GM12878 (cell line): ENCODE results near the gene PLEKHG1. TPM values are rescaled to one million over a fixed set of nuclear protein-coding genes. Genes with fewer than 3 reads are reported as not detected.

Source experiments
- ATAC-seq: fragments of 200-7000 bp; cut with Tn5 transposase; 3 replicates; pipeline ENCODE4 v1.9.1; 2020; ENCODE audit warnings: mild to moderate bottlenecking, moderate library complexity
- Bru-seq: library from RNA; stranded (reverse); fragments of 400-500 nt; gene quantifications from one replicate; lab custom pipeline; 2021; lab: Mats Ljungman, UMichigan
- BruChase-seq, 2 experiments: library from RNA; stranded (reverse); fragments of 400-500 nt; gene quantifications; one replicate each; lab custom pipeline; 2021; lab: Mats Ljungman, UMichigan
- BruUV-seq: library from RNA; stranded (reverse); fragments of 400-500 nt; replicated peaks from 2 replicates; lab custom pipeline; 2021; lab: Mats Ljungman, UMichigan
- CTCF ChIA-PET: fragments of 300-600 bp; sonication (Branson Sonifier 250); formaldehyde crosslinking; extraction: SDS; loops from one replicate; lab custom pipeline; 2021; ENCODE audit warnings: inconsistent platforms; lab: Yijun Ruan, JAX
- POLR2A ChIA-PET: fragments of 350-600 bp; formaldehyde crosslinking; extraction: SDS; loops from one replicate; lab custom pipeline; 2021; ENCODE audit warnings: inconsistent platforms; lab: Charles Lee
- RAD21 ChIA-PET: fragments of 300-600 bp; sonication (Branson Sonifier 250); formaldehyde crosslinking; loops from one replicate; lab custom pipeline; 2023; ENCODE audit warnings: antibody characterized with exemption; ENCODE audit not compliant: unreplicated experiment; lab: Charles Lee
- SMC1A ChIA-PET: fragments of 300-600 bp; sonication (Branson Sonifier 250); formaldehyde crosslinking; loops from one replicate; lab custom pipeline; 2023; ENCODE audit not compliant: unreplicated experiment, uncharacterized antibody; lab: Charles Lee
- DNase-seq: peaks from one replicate; pipeline ENCODE4 v3.0.0-alpha.2; 2011; ENCODE audit warnings: low read depth, low spot score
- FAIRE-seq: peaks from 3 replicates; lab custom pipeline; 2011; peaks lifted over from hg19 to GRCh38; lab: Jason Lieb, UNC
- H2AFZ ChIP-seq: 2 replicates; pipeline ENCODE4 v1.6.0; 2011; ENCODE audit warnings: low read depth, low read length, control low read depth; ENCODE audit not compliant: control insufficient read depth
- H3K27ac ChIP-seq: 2 replicates; pipeline ENCODE4 v1.5.1; 2011; ENCODE audit warnings: control low read depth; ENCODE audit not compliant: control insufficient read depth, insufficient read depth
- H3K27me3 ChIP-seq, 2 experiments: replicated peaks in 1 of 2; 2 replicates each; pipeline versions ENCODE4 v1.6.0 to v1.6.1; 2011; ENCODE audit warnings: low read length in 1 of 2; ENCODE audit not compliant: control insufficient read depth in 2 of 2, insufficient read depth in 2 of 2
- H3K36me3 ChIP-seq, 2 experiments: 2 replicates each; pipeline ENCODE4 v1.5.1; 2011; ENCODE audit warnings: low read length in 1 of 2; ENCODE audit not compliant: control insufficient read depth in 2 of 2, insufficient read depth in 2 of 2
- H3K4me1 ChIP-seq: 2 replicates; pipeline ENCODE4 v1.6.1; 2011; ENCODE audit warnings: mild to moderate bottlenecking, low read length, moderate library complexity, mixed read lengths; ENCODE audit not compliant: control insufficient read depth, insufficient read depth
- H3K4me2 ChIP-seq: 2 replicates; pipeline ENCODE4 v1.6.0; 2011; ENCODE audit warnings: control low read depth; ENCODE audit not compliant: control insufficient read depth, insufficient read depth
- H3K4me3 ChIP-seq: fragments of 200-600 bp; sonication (generic); 2 replicates; pipeline ENCODE4 v1.5.1; 2016
- H3K79me2 ChIP-seq: 2 replicates; pipeline ENCODE4 v1.6.0; 2011; ENCODE audit warnings: low read length; ENCODE audit not compliant: control insufficient read depth, insufficient read depth
- H3K9ac ChIP-seq: 2 replicates; pipeline ENCODE4 v1.8.0; 2011; ENCODE audit warnings: low read length, control low read depth, mixed read lengths; ENCODE audit not compliant: control insufficient read depth, insufficient read depth
- H3K9me3 ChIP-seq: replicated peaks from 3 replicates; pipeline ENCODE4 v1.5.1; 2011; ENCODE audit warnings: mild to moderate bottlenecking, low read length; ENCODE audit not compliant: control insufficient read depth, insufficient read depth
- H4K20me1 ChIP-seq: 2 replicates; pipeline ENCODE4 v1.6.0; 2011; ENCODE audit not compliant: control insufficient read depth, insufficient read depth
- ASH2L ChIP-seq: fragments of 300-600, 200-600 bp; sonication (generic); IDR thresholded peaks from 2 replicates; pipeline ENCODE4 v1.6.1; 2017; ENCODE audit warnings: low read depth, mild to moderate bottlenecking, borderline replicate concordance
- CREM ChIP-seq: IDR thresholded peaks from 2 replicates; pipeline ENCODE4 v1.6.1; 2014; ENCODE audit warnings: antibody characterized with exemption, low read depth
- EP300 ChIP-seq, 2 experiments: fragments of 150-350 bp in 1 of 2; IDR thresholded peaks; 2 replicates each; pipeline ENCODE4 v1.6.1; 2011 to 2012; ENCODE audit warnings: low read depth in 2 of 2, low read length in 2 of 2, borderline replicate concordance in 1 of 2, improper control_type of control experiment in 1 of 2, inconsistent platforms in 1 of 2; ENCODE audit not compliant: control insufficient read depth in 1 of 2
- EZH2 ChIP-seq: IDR thresholded peaks from 2 replicates; pipeline ENCODE4 v1.6.1; 2012; ENCODE audit warnings: low read depth, mild to moderate bottlenecking, control low read depth, inconsistent platforms, low read length, borderline replicate concordance; ENCODE audit not compliant: control insufficient read depth
- IKZF1 ChIP-seq: fragments of 450-650 bp; conservative IDR thresholded peaks from 2 replicates; pipeline ENCODE4 v1.6.1; 2017; ENCODE audit warnings: antibody characterized with exemption, mild to moderate bottlenecking
- PML ChIP-seq: IDR thresholded peaks from 2 replicates; pipeline ENCODE4 v1.6.1; 2012; ENCODE audit warnings: low read length, inconsistent platforms
- POLR2A ChIP-seq: IDR thresholded peaks from 2 replicates; pipeline ENCODE4 v1.6.1; 2011; ENCODE audit warnings: low read depth, mild to moderate bottlenecking, low read length
- POU2F2 ChIP-seq: IDR thresholded peaks from 3 replicates; pipeline ENCODE4 v1.6.1; 2011; ENCODE audit warnings: low read depth, mild to moderate bottlenecking, low read length, borderline replicate concordance
- PRDM15 ChIP-seq: fragments of 450-650 bp; formaldehyde crosslinking; IDR thresholded peaks from 2 replicates; pipeline ENCODE4 v1.4.0; 2020; ENCODE audit warnings: mild to moderate bottlenecking, moderate library complexity
- SMC3 ChIP-seq: IDR thresholded peaks from 2 replicates; pipeline ENCODE4 v1.6.1; 2011; ENCODE audit warnings: low read length, improper control_type of control experiment, borderline replicate concordance
- YY1 ChIP-seq: IDR thresholded peaks from 2 replicates; pipeline ENCODE4 v1.6.1; 2011; ENCODE audit warnings: low read depth, mild to moderate bottlenecking, low read length
- WGBS: methylation state at CpG from one replicate; pipeline ENCODE4 v1.1.6; 2016; ENCODE audit warnings: low lambda C conversion rate; ENCODE audit not compliant: insufficient replicate concordance, insufficient coverage; ENCODE audit errors: missing lambda C conversion rate; 5-methylcytosine and 5-hydroxymethylcytosine counted together
- in situ Hi-C: fragments of 300-500 bp; cut with MboI; formaldehyde crosslinking; loops from 9 replicates; pipeline ENCODE4 v1.14.3; 2018; ENCODE audit warnings: mixed read lengths
- intact Hi-C: fragments of 100-400 bp; cut with micrococcal nuclease; formaldehyde crosslinking; loops from one replicate; pipeline ENCODE4 v1.14.2; 2022; ENCODE audit not compliant: unreplicated experiment
- long read RNA-seq, 2 experiments: library from polyadenylated mRNA; unstranded; transcript quantifications; one replicate each; pipeline ENCODE4 v2.0.0, GENCODE V29; 2019 to 2020
- polyA minus RNA-seq, 3 experiments: library from RNA; depleted of rRNA, polyadenylated mRNA; stranded (reverse); fragments of >200 nt; gene quantifications; 2 replicates each; pipeline ENCODE4 v1.2.3, GENCODE V29; 2011
- polyA plus RNA-seq, 11 experiments: library from polyadenylated mRNA; depleted of rRNA in 4 of 11; unstranded in 6 of 11; stranded (reverse) in 5 of 11; fragments of >200 nt; fragmentation: Nextera tagmentation in 4 of 11; fragmentation: Illumina TruSeq in 1 of 11; extraction: Ambion mirVana in 4 of 11; extraction: Trizol in 1 of 11; gene quantifications; 1 replicate in 1 of 11; 2 replicates in 10 of 11; pipeline versions ENCODE4 v1.2.1 to v1.2.3, GENCODE V29; 2011 to 2016; ENCODE audit warnings: inconsistent platforms in 2 of 11, missing spikeins in 2 of 11, low read depth in 1 of 11
- total RNA-seq, 4 experiments: library from RNA; depleted of rRNA in 3 of 4; stranded (reverse); fragments of >200 nt in 3 of 4; fragmentation: Illumina TruSeq in 1 of 4; extraction: Trizol in 1 of 4; gene quantifications; 2 replicates each; pipeline versions ENCODE4 v1.2.1 to v1.2.3, GENCODE V29; 2013 to 2021
- TF ChIP-seq, protein P1 (sequence below): fragments of 450-650 bp; IDR thresholded peaks from 2 replicates; pipeline ENCODE4 v1.6.1; 2017; ENCODE audit warnings: low read depth, mild to moderate bottlenecking, moderate library complexity

PLEKHG1 gene
- 150 TPM in 2 replicates for total RNA-seq (2013; cell fraction: nucleolus; rRNA removed)
- total RNA-seq (2014; rRNA removed) (7.3 and 10.0 TPM in 2 replicates), total RNA-seq (2014; rRNA removed; fragmentation: Illumina TruSeq; extraction: Trizol) (4.5 and 4.7 TPM in 2 replicates), total RNA-seq (2021) (7.3 and 8.3 TPM in 2 replicates), polyA plus RNA-seq (2011; rRNA removed) (15.0 and 17.2 TPM in 2 replicates), polyA plus RNA-seq (2014; fragmentation: Illumina TruSeq; extraction: Trizol) (5.3 and 9.9 TPM in 2 replicates), polyA plus RNA-seq (2014; fragmentation: Nextera tagmentation; extraction: Ambion mirVana) (1 to 10 TPM in 1 of 2 experiments, under 1 TPM in 1; 0.77 to 1.1 TPM), polyA plus RNA-seq (2014; rRNA removed) (3.8 and 6.0 TPM in 2 replicates), polyA plus RNA-seq (2016; fragmentation: Nextera tagmentation; extraction: Ambion mirVana) (1 to 10 TPM; 2.8 to 4.3 TPM), polyA minus RNA-seq (2011; rRNA and poly(A)+ RNA removed) (52.1 and 55.8 TPM in 2 replicates), Bru-seq, nascent RNA (percentile 58 among the genes with signal in this experiment), BruChase-seq, experiment 1, labeled RNA remaining after a 6-hour chase (percentile 55 among the genes with signal in this experiment), BruChase-seq, experiment 2, labeled RNA remaining after a 2-hour chase (percentile 54 among the genes with signal in this experiment)
- polyA plus RNA-seq (2011; ENCODE audit: low read depth): 2.2 TPM
- 10.9 and 14.1 TPM in 2 replicates for polyA plus RNA-seq (2011; cell fraction: cytosol; rRNA removed)
- polyA plus RNA-seq (2011; cell fraction: nucleus; rRNA removed): 22.8 and 24.8 TPM in 2 replicates
- 3.2 and 3.6 TPM in 2 replicates for polyA plus RNA-seq (2012)
- polyA minus RNA-seq (2011; cell fraction: cytosol; rRNA and poly(A)+ RNA removed): 11.5 and 12.0 TPM in 2 replicates
- 58.5 and 77.3 TPM in 2 replicates for polyA minus RNA-seq (2011; cell fraction: nucleus; rRNA and poly(A)+ RNA removed)
- long read RNA-seq, experiment 1, partial matches to known transcripts: 1 of 2 reads
- long read RNA-seq, experiment 1, other reads (novel, unspliced or antisense): 1 of 2 reads
- long read RNA-seq, experiment 2, partial matches to known transcripts: 11 of 28 reads
- long read RNA-seq, experiment 2, other reads (novel, unspliced or antisense): 17 of 28 reads

DNA sequence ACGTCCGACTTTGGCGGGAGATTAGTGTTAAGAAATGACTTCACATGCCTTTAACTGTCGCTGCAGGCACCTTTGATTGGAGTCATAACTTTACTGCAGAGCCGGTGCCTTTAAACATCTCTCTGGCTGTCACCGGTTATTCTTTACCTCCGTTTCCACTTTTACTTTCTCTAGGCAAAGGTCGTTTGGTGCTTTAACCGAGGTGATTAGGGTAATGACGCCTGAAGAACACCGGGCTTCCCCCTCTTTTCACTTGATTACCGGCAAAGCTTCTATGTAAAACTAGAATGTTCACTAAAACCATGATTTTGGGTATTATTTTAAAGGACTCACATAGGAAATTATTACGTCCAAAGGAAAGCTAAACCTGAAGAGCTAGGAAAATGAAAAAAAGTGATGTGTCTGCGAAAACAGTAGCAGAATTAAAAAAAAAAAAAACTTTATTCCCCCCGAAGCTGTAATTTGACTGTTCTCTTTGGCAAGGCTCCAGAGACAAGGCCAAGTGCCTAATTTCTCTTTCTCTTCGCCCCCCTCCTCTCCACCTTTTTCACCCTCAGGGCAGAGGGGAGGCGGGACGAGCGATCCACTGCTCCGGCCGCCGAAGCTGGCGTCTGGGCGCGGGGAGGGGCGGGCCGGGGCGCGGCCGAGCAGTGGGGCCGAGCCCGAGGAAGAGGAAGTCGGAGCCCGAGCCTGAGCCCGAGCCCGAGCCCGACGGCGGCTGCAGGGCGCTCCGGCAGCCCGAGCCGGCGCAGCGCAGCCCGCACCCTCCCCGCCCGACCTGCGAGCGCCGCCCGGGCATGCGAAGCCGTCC is at the start of gene PLEKHG1:
PLEKHG1 (plus strand) TSS at position 687 of the 811 bp plus-strand sequence. CDS start 133,797 bp downstream, outside the sequence.
- no TSS peak for BruUV-seq
- Histone ChIP-seq H3K79me2 (no peaks in the 10 kb centered on the region), H3K27me3 (peaks cover 2 to 7% of the 10 kb centered on the region in 2 experiments), H2AFZ (peak within 1 kb of the TSS; percentile 69), H3K9ac (peak within 1 kb of the TSS; percentile 20; the same call in 1 of the 2 replicates), H3K4me2 (peak within 1 kb of the TSS; percentile 89), H3K9me3 (no peaks in the 10 kb centered on the region), H3K4me3 (peak within 1 kb of the TSS; percentile 75), H3K27ac (no peak within 1 kb of the TSS), H3K36me3 (no peaks in the 10 kb centered on the region), H4K20me1 (no peaks in the 10 kb centered on the region), H3K4me1 (peaks cover 4% of the 10 kb centered on the region; the same call in 1 of the 2 replicates)
- ATAC-seq (peak; percentile 90), FAIRE-seq (no peak), DNase-seq (no peak)
- intact Hi-C loops (loop anchor here (1.0 to 10.0 kb wide), 3 partner anchors 37 to 215 kb away; no protein-coding TSS in a partner anchor), in situ Hi-C loops (no loop called here)
- WGBS: 2% methylated on average over 22 of the region's 54 CpGs
- ChIA-PET POLR2A (interaction anchor here (0.7 to 2.0 kb wide), 10 partner anchors 16 to 215 kb away, joined by 3 to 19 read pairs (median 5); no protein-coding TSS in a partner anchor), RAD21 (interaction anchor here (0.7 to 5.5 kb wide), 14 partner anchors 19 to 218 kb away, joined by 3 to 73 read pairs (median 6); no protein-coding TSS in a partner anchor), SMC1A (interaction anchor here (0.6 to 3.9 kb wide), 25 partner anchors 11 to 1232 kb away, joined by 3 to 30 read pairs (median 4); no protein-coding TSS in a partner anchor), CTCF (interaction anchor here (0.8 to 3.3 kb wide), 9 partner anchors 32 to 216 kb away, joined by 3 to 22 read pairs (median 6); no protein-coding TSS in a partner anchor)
- TF ChIP-seq ASH2L (no peak), POU2F2 (no peak), PRDM15 (CRISPR knock-in tag) (no peak), YY1 (0 out of 2 replicates have a peak, but pooled peaks have one; percentile 27), EP300 (IDR thresholded peaks at IDR 0.05; ENCODE audit: borderline replicate concordance in 1 of 2, control insufficient read depth in 1 of 2, low read depth in 2 of 2, low read length in 2 of 2) (0 out of 4 replicates have a peak, but pooled peaks of 1 of the 2 experiments have one; percentile 27), CREM (peak; percentile 35; the same call in 1 of the 2 replicates), SMC3 (no peak), IKZF1 (peak; percentile 55), PML (no peak), EZH2 (0 out of 2 replicates have a peak, but pooled peaks have one; percentile 80), POLR2A (0 out of 2 replicates have a peak, but pooled peaks have one; percentile 18)
- TF ChIP-seq, protein P1, sequence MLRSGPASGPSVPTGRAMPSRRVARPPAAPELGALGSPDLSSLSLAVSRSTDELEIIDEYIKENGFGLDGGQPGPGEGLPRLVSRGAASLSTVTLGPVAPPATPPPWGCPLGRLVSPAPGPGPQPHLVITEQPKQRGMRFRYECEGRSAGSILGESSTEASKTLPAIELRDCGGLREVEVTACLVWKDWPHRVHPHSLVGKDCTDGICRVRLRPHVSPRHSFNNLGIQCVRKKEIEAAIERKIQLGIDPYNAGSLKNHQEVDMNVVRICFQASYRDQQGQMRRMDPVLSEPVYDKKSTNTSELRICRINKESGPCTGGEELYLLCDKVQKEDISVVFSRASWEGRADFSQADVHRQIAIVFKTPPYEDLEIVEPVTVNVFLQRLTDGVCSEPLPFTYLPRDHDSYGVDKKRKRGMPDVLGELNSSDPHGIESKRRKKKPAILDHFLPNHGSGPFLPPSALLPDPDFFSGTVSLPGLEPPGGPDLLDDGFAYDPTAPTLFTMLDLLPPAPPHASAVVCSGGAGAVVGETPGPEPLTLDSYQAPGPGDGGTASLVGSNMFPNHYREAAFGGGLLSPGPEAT: peak; percentile 40; the same call in 1 of the 2 replicates
